GM12864 (cell line): ENCODE data around the gene STAT1.

ENCODE experiments used
- DNase-seq: peaks from one replicate; pipeline ENCODE4 v3.0.0-alpha.2; 2011; ENCODE audit warnings: low read depth
- H3K4me3 ChIP-seq: 2 replicates; pipeline ENCODE4 v1.5.1; 2011; ENCODE audit warnings: mild to moderate bottlenecking, low read depth, low read length, control low read depth
- TF ChIP-seq, protein P1 (sequence below): IDR thresholded peaks from 2 replicates; pipeline ENCODE4 v1.5.1; 2011; ENCODE audit warnings: low read depth, mild to moderate bottlenecking, moderate library complexity, low read length, control low read depth, inconsistent platforms; ENCODE audit errors: missing control alignments

The STAT1 gene

GRCh38 chr2:190994148-190994547 is 19.8 kb downstream of the STAT1 start:
- no peak overlapping the region for H3K4me3 ChIP-seq
- TF ChIP-seq, protein P1, sequence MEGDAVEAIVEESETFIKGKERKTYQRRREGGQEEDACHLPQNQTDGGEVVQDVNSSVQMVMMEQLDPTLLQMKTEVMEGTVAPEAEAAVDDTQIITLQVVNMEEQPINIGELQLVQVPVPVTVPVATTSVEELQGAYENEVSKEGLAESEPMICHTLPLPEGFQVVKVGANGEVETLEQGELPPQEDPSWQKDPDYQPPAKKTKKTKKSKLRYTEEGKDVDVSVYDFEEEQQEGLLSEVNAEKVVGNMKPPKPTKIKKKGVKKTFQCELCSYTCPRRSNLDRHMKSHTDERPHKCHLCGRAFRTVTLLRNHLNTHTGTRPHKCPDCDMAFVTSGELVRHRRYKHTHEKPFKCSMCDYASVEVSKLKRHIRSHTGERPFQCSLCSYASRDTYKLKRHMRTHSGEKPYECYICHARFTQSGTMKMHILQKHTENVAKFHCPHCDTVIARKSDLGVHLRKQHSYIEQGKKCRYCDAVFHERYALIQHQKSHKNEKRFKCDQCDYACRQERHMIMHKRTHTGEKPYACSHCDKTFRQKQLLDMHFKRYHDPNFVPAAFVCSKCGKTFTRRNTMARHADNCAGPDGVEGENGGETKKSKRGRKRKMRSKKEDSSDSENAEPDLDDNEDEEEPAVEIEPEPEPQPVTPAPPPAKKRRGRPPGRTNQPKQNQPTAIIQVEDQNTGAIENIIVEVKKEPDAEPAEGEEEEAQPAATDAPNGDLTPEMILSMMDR: no peak

DNA sequence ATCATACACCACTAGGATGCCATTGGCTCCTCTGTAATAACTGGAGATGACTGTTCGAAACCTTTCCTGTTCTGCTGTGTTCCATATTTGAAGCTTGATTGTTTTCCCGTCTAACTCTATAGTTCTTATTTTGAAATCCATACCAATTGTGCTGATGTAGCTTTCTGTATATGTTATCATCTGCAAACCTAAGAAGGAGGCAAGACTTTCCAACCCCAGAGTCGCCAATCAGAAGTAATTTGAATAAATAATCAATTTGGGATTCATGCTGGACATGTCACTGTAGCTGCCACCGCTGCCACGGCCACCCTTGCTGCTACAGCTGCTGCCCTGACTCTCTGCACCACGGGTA is 20.7 kb downstream of the STAT1 start:
- no peak overlapping the region for H3K4me3 ChIP-seq
- DNase-seq: no peak
- TF ChIP-seq, protein P1: no peak

More at GRCh38 chr2:190994148-190994547, 19.8 kb downstream of the STAT1 start:
- DNase-seq: no peak

DNA sequence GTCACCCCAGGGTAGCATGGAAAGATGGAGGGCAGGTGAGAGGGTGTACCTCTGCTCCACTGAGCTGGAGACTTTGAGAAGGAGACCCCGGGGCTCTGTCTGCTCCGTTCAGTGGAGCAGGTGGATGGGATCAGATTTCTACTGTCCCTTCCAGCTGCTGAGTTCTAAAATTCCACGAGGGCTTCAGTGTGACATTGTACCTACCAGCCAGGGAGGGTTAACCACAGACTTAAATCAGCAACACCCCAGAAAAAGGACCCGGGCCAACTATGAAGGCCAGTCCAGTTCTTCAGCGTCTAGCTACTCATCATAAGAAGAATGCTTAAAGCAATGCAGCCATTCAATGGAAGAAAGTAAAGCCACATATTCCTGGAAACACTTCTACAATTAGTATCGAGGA is 23.8 kb downstream of the STAT1 start:
- no peak overlapping the region for H3K4me3 ChIP-seq
- DNase-seq: no peak
- TF ChIP-seq, protein P1: no peak

GRCh38 chr2:190988910-190989309 is 25.1 kb downstream of the STAT1 start:
- H3K4me3 ChIP-seq: no peak overlapping the region
- no peak for DNase-seq
- TF ChIP-seq, protein P1: no peak

- H3K4me3 ChIP-seq: no peak overlapping the region
- DNase-seq: no peak
- TF ChIP-seq, protein P1: no peak
These were observed 26.0 kb downstream of the STAT1 start for GRCh38 chr2:190987938-190988337.

- TF ChIP-seq, protein P1: no peak
- DNase-seq: no peak
- H3K4me3 ChIP-seq: no peak overlapping the region
These were observed 26.9 kb downstream of the STAT1 start for GRCh38 chr2:190987116-190987515.

DNA sequence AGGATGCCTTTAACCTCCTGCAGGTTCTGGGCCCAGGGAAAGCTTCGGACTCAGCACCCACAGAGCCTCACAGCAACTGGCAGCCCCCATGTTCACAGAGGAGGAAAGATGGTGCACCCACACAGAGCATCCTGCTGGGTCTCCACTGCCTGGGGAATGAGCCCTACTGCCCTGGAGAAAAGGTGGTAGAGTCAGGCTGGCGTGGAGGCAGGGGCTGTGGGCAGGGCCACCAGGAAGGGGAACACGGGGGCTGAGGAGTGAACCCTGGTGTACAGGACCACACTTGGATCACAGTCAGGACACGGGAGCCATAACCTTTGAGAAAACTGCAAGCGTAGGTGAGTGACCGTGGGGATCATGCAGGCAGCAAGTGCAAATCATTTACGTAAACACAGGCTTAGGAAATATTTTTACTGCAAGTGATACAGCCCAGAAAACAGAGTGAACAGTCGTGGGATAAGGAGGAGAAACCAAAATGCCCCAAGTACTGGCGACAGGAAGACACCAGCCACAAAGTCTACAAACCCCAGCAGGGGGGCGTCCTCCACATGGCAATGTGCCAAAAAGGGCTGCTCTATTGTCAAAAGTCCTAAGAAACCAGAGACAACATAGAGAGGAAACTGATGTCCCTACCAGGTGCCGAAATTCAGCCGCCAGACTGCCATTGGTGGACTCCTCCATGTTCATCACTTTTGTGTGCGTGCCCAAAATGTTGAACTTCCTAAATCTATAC is 27.6 kb downstream of the STAT1 start:
- TF ChIP-seq, protein P1: no peak
- DNase-seq: no peak
- H3K4me3 ChIP-seq: no peak overlapping the region
